H1 (cell line): ENCODE data around the gene LANCL2. TPM values are rescaled to one million over a fixed set of nuclear protein-coding genes. Genes with fewer than 3 reads are reported as not detected.

Experiments
- BCL11A ChIP-seq, 2 experiments: IDR thresholded peaks; one replicate each; pipeline ENCODE4 v1.6.1; 2011; ENCODE audit warnings: low read depth in 2 of 2, low read length in 2 of 2, mild to moderate bottlenecking in 2 of 2
- KDM4A ChIP-seq: IDR thresholded peaks from one replicate; pipeline ENCODE4 v1.7.1; 2012; ENCODE audit warnings: low read depth, mild to moderate bottlenecking, moderate library complexity, low read length, inconsistent platforms; ENCODE audit not compliant: severe bottlenecking
- SIX5 ChIP-seq: IDR thresholded peaks from 2 replicates; pipeline ENCODE4 v1.6.1; 2011; ENCODE audit warnings: mild to moderate bottlenecking, low read depth, low read length
- polyA plus RNA-seq, 7 experiments: library from polyadenylated mRNA; depleted of rRNA in 3 of 7; stranded (reverse) in 5 of 7; unstranded in 2 of 7; fragments of >200 nt in 5 of 7; fragments of 200-250 nt in 2 of 7; gene quantifications; 1 replicate in 5 of 7; 2 replicates in 1 of 7; 4 replicates in 1 of 7; pipeline versions ENCODE4 v1.2.1 to v1.2.3, GENCODE V29; 2011 to 2013; ENCODE audit warnings: missing spikeins in 2 of 7, mixed read lengths in 2 of 7
- total RNA-seq: library from RNA; stranded (reverse); fragmentation: NEBNext Ultra II Directional; extraction: Animal tissue kit (Norgen Biotek cat#: 25700); gene quantifications from 2 replicates; pipeline ENCODE4 v1.2.1, GENCODE V29; 2021

Gene LANCL2
- total and polyA plus RNA-seq, 2 of the 8 experiments (the other 6 are each of a cell fraction or from before 2014, with no cell fraction given) = 9.2 to 9.5 TPM

- no peak for TF ChIP-seq SIX5
- no peak for TF ChIP-seq KDM4A
- TF ChIP-seq BCL11A (IDR thresholded peaks at IDR 0.05; ENCODE audit: low read depth in 2 of 2, low read length in 2 of 2) = no peak
- TF ChIP-seq, all 59 proteins: peak for 0
These were observed 75.0 kb downstream of the LANCL2 start (continued) for GRCh38 chr7:55440040-55440690.
